DND-41 (cell line): ENCODE results near the gene PHF1.

Experiments
- ATAC-seq: fragments of 200-7000 bp; cut with Tn5 transposase; 3 replicates; pipeline ENCODE4 v1.9.1; 2021; ENCODE audit warnings: low read depth; ENCODE audit not compliant: insufficient read depth
- DNase-seq: peaks from one replicate; pipeline ENCODE4 v3.0.0-alpha.2; 2020
- H2AFZ ChIP-seq: 2 replicates; pipeline ENCODE4 v1.6.0; 2012; ENCODE audit warnings: low read depth, low read length
- H3K27ac ChIP-seq: 2 replicates; pipeline ENCODE4 v1.5.1; 2012; ENCODE audit warnings: low read length, inconsistent platforms
- H3K27me3 ChIP-seq: fragments of 200-600 bp; sonication (generic); 2 replicates; pipeline ENCODE4 v1.6.0; 2012; ENCODE audit warnings: low read length, mild to moderate bottlenecking, inconsistent platforms; ENCODE audit not compliant: insufficient read depth, poor library complexity
- H3K36me3 ChIP-seq: 2 replicates; pipeline ENCODE4 v1.5.1; 2012; ENCODE audit warnings: low read length, inconsistent platforms; ENCODE audit not compliant: insufficient read depth
- H3K4me1 ChIP-seq: 2 replicates; pipeline ENCODE4 v1.5.1; 2012; ENCODE audit warnings: mild to moderate bottlenecking, low read length; ENCODE audit not compliant: insufficient read depth
- H3K4me2 ChIP-seq: 2 replicates; pipeline ENCODE4 v1.6.0; 2012; ENCODE audit warnings: mild to moderate bottlenecking, moderate library complexity, low read length, inconsistent platforms; ENCODE audit not compliant: insufficient read depth
- H3K4me3 ChIP-seq, 2 experiments: fragments of 200-600 bp in 1 of 2; shearing (Covaris generic) in 1 of 2; 2 replicates each; pipeline ENCODE4 v1.5.1; 2012 to 2016; ENCODE audit warnings: inconsistent platforms in 2 of 2, low read length in 2 of 2, mild to moderate bottlenecking in 2 of 2, low read depth in 1 of 2, moderate library complexity in 1 of 2
- H3K79me2 ChIP-seq: 2 replicates; pipeline ENCODE4 v1.6.0; 2012; ENCODE audit warnings: low read length, inconsistent platforms; ENCODE audit not compliant: insufficient read depth
- H3K9ac ChIP-seq: 2 replicates; pipeline ENCODE4 v1.6.0; 2012; ENCODE audit warnings: low read depth, mild to moderate bottlenecking, inconsistent platforms, low read length, moderate library complexity
- H3K9me3 ChIP-seq: 2 replicates; pipeline ENCODE4 v1.5.1; 2012; ENCODE audit warnings: low read length, moderate library complexity, mild to moderate bottlenecking, inconsistent platforms; ENCODE audit not compliant: insufficient read depth, severe bottlenecking
- H4K20me1 ChIP-seq: 2 replicates; pipeline ENCODE4 v1.6.0; 2012; ENCODE audit warnings: low read length; ENCODE audit not compliant: insufficient read depth
- EZH2 ChIP-seq: IDR thresholded peaks from 3 replicates; pipeline ENCODE4 v1.6.1; 2012; ENCODE audit warnings: borderline replicate concordance, low read depth, mild to moderate bottlenecking, moderate library complexity, low read length, inconsistent platforms; ENCODE audit not compliant: severe bottlenecking
- TF ChIP-seq, protein P1 (sequence below): IDR thresholded peaks from 2 replicates; pipeline ENCODE4 v1.5.1; 2012; ENCODE audit warnings: borderline replicate concordance, low read length, moderate library complexity, mild to moderate bottlenecking; ENCODE audit not compliant: poor library complexity, severe bottlenecking; ENCODE audit errors: extremely low read depth

Gene PHF1

GRCh38 chr6:33380272-33380981, 30.4 kb upstream of the PHF1 start:
- H3K27ac ChIP-seq, result no peak overlapping the region
- no peak overlapping the region for H3K4me2 ChIP-seq
- H3K4me3 ChIP-seq, result no peak overlapping the region
- H4K20me1 ChIP-seq, result no peaks in the 10 kb centered on the region
- no peaks in the 10 kb centered on the region for H3K27me3 ChIP-seq
- H3K79me2 ChIP-seq, result no peaks in the 10 kb centered on the region
- no peaks in the 10 kb centered on the region for H3K9me3 ChIP-seq
- no peak for TF ChIP-seq EZH2
- TF ChIP-seq, protein P1, sequence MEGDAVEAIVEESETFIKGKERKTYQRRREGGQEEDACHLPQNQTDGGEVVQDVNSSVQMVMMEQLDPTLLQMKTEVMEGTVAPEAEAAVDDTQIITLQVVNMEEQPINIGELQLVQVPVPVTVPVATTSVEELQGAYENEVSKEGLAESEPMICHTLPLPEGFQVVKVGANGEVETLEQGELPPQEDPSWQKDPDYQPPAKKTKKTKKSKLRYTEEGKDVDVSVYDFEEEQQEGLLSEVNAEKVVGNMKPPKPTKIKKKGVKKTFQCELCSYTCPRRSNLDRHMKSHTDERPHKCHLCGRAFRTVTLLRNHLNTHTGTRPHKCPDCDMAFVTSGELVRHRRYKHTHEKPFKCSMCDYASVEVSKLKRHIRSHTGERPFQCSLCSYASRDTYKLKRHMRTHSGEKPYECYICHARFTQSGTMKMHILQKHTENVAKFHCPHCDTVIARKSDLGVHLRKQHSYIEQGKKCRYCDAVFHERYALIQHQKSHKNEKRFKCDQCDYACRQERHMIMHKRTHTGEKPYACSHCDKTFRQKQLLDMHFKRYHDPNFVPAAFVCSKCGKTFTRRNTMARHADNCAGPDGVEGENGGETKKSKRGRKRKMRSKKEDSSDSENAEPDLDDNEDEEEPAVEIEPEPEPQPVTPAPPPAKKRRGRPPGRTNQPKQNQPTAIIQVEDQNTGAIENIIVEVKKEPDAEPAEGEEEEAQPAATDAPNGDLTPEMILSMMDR, result no peak
- ATAC-seq (no peak), DNase-seq (no peak)
- no peak overlapping the region for H3K9ac ChIP-seq
- no peak overlapping the region for H2AFZ ChIP-seq
- no peaks in the 10 kb centered on the region for H3K36me3 ChIP-seq
- H3K4me1 ChIP-seq, result no peaks in the 10 kb centered on the region

- no peaks in the 10 kb centered on the region for H3K79me2 ChIP-seq
- no peaks in the 10 kb centered on the region for H3K9me3 ChIP-seq
- H3K27ac ChIP-seq, result no peak overlapping the region
- no peak for ATAC-seq
- no peak for DNase-seq
- TF ChIP-seq, protein P1, result no peak
- no peak for TF ChIP-seq EZH2
- H2AFZ ChIP-seq, result no peak overlapping the region
- no peak overlapping the region for H3K4me2 ChIP-seq
- no peak overlapping the region for H3K4me3 ChIP-seq
- no peaks in the 10 kb centered on the region for H3K36me3 ChIP-seq
- H4K20me1 ChIP-seq, result no peaks in the 10 kb centered on the region
- no peak overlapping the region for H3K9ac ChIP-seq
- H3K27me3 ChIP-seq, result no peaks in the 10 kb centered on the region
- H3K4me1 ChIP-seq, result no peaks in the 10 kb centered on the region
These were observed 27.2 kb upstream of the PHF1 start for GRCh38 chr6:33383427-33384185.

DNA sequence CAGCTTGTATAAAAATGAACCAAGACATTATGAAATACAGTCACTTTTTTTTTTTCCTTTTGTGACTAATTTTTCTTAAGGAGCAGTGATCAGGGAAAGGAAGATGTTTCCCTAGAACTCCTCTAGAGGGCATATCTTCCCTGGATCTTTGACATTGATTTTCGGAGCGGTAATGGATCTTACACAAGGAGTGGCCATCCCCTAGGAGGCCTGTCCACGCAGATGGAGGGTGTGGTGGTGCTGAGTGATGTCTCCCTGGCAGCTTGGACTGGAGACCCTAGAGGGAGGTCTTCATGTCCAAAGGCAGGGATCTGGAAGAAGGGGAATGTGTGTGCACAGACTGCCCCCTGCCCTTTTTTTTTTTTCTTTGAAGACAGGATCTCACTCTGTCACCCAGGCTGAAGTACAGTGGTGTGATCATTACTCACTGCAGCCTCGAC, 26.2 kb upstream of the PHF1 start:
- no peaks in the 10 kb centered on the region for H3K27me3 ChIP-seq
- H2AFZ ChIP-seq, result no peak overlapping the region
- H3K9ac ChIP-seq, result no peak overlapping the region
- H3K27ac ChIP-seq, result no peak overlapping the region
- DNase-seq (no peak), ATAC-seq (no peak)
- H3K4me3 ChIP-seq, result no peak overlapping the region
- TF ChIP-seq EZH2, result no peak
- TF ChIP-seq, protein P1, result peak; percentile 15
- H3K79me2 ChIP-seq, result no peaks in the 10 kb centered on the region
- H3K36me3 ChIP-seq, result no peaks in the 10 kb centered on the region
- no peak overlapping the region for H3K4me2 ChIP-seq
- H3K4me1 ChIP-seq, result no peaks in the 10 kb centered on the region
- no peaks in the 10 kb centered on the region for H3K9me3 ChIP-seq
- H4K20me1 ChIP-seq, result no peaks in the 10 kb centered on the region
